GM12892 (cell line): ENCODE data around the gene MACROD2.

Experiments used
- POLR2A ChIP-seq: IDR thresholded peaks from 2 replicates; pipeline ENCODE4 v1.6.1; 2011; ENCODE audit warnings: low read depth, low read length, control low read depth
- POLR2AphosphoS5 ChIP-seq: IDR thresholded peaks from 2 replicates; pipeline ENCODE4 v1.6.1; 2011; ENCODE audit warnings: low read depth, low read length, control low read depth

GRCh38 chr20:14838663-14839628 is 843.6 kb downstream of the MACROD2 start:
- no peak for TF ChIP-seq POLR2A
- no peak for TF ChIP-seq POLR2AphosphoS5
